ENCODE data around the gene MTHFSD.

DNA sequence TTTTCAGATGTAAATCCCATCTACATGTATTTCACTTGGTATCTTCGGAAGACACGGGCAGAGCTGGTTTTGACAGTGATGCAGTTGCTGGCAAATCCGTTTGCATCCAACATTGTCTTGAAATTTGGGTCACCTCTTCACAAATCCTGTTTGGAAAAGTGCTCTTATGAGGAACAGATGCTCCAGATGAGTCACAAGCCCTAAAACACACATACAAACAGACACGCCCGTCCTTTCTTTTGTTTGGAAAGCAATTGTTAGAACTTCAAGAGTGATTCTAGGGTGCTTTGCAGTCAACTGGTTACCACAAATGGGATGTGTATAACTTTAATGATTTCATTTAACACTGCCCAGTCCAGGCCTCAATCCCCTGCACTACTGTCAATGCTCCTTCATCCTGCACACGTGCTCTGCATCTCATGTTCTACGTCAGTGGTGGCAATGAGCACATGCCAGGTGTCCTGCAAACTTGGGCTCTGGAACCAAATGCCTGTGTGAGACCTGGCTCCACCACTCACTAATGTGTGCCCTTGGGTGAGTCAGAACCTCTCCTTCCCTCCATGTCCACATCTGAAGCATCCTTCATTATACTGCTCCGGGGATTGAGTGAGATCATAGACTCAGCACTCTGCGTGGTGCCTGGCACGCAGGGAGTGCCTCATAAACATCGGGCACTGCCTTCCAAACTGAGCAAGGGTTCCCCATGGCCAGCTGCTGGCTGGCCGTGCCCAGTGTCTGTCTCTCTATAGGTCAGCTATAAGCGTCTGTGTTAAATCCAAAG, 64.0 kb downstream of the MTHFSD start:
- TF ChIP-seq CTCF (IDR thresholded peaks at IDR 0.05) (no peak), EP300 (IDR thresholded peaks at IDR 0.05) (no peak), POLR2A (IDR thresholded peaks at IDR 0.05) (no peak)

All from ovary (tissue), 3 donors.